SK-N-SH treated with all-trans-retinoic acid at 6 μM for 48 hours (cell line): ENCODE measurements around the gene AGTR1.

ENCODE experiments used
- ATAC-seq: fragments of 200-7000 bp; cut with Tn5 transposase; 3 replicates; pipeline ENCODE4 v1.9.1; 2020; ENCODE audit warnings: mild to moderate bottlenecking, moderate library complexity
- ARNTL ChIP-seq: fragments of 450-650 bp; formaldehyde crosslinking; IDR thresholded peaks from 2 replicates; pipeline ENCODE4 v1.5.0; 2020; ENCODE audit warnings: low read depth, mild to moderate bottlenecking, moderate library complexity, borderline replicate concordance
- BACH2 ChIP-seq: fragments of 250-450 bp; sonication (Bioruptor Pico); IDR thresholded peaks from 2 replicates; pipeline ENCODE4 v1.9.0; 2021; ENCODE audit warnings: mild to moderate bottlenecking, borderline replicate concordance
- CSDC2 ChIP-seq: fragments of 250-450 bp; sonication (Bioruptor Pico); IDR thresholded peaks from 2 replicates; pipeline ENCODE4 v1.5.0; 2020; ENCODE audit warnings: mild to moderate bottlenecking, moderate library complexity
- ESRRG ChIP-seq: fragments of 250-450 bp; sonication (Bioruptor Pico); IDR thresholded peaks from 2 replicates; pipeline ENCODE4 v1.6.1; 2021; ENCODE audit warnings: mild to moderate bottlenecking
- GLIS3 ChIP-seq: fragments of 250-450 bp; sonication (Bioruptor Pico); IDR thresholded peaks from 2 replicates; pipeline ENCODE4 v1.5.0; 2020; ENCODE audit warnings: mild to moderate bottlenecking, moderate library complexity
- ISL1 ChIP-seq: fragments of 250-450 bp; sonication (Bioruptor Pico); IDR thresholded peaks from 2 replicates; pipeline ENCODE4 v2.1.2; 2022; ENCODE audit warnings: mild to moderate bottlenecking, moderate library complexity
- OSR1 ChIP-seq: fragments of 250-450 bp; sonication (Bioruptor Pico); IDR thresholded peaks from 2 replicates; pipeline ENCODE4 v1.8.0; 2022; ENCODE audit warnings: moderate library complexity, mild to moderate bottlenecking, inconsistent platforms
- PPARA ChIP-seq: fragments of 250-450 bp; sonication (Bioruptor Pico); IDR thresholded peaks from 2 replicates; pipeline ENCODE4 v1.5.0; 2020; ENCODE audit warnings: mild to moderate bottlenecking, borderline replicate concordance
- SNAI2 ChIP-seq: fragments of 250-450 bp; sonication (Bioruptor Pico); IDR thresholded peaks from 2 replicates; pipeline ENCODE4 v1.5.0; 2020; ENCODE audit warnings: mild to moderate bottlenecking, moderate library complexity
- TOX ChIP-seq: fragments of 250-450 bp; sonication (Bioruptor Pico); IDR thresholded peaks from 2 replicates; pipeline ENCODE4 v1.8.0; 2021; ENCODE audit warnings: mild to moderate bottlenecking, moderate library complexity, borderline replicate concordance
- TSHZ2 ChIP-seq: fragments of 250-450 bp; sonication (Bioruptor Pico); IDR thresholded peaks from 2 replicates; pipeline ENCODE4 v1.5.0; 2020; ENCODE audit warnings: mild to moderate bottlenecking, moderate library complexity
- ZC3H10 ChIP-seq: fragments of 250-450 bp; sonication (Bioruptor Pico); IDR thresholded peaks from 2 replicates; pipeline ENCODE4 v1.5.1; 2021; ENCODE audit warnings: mild to moderate bottlenecking, moderate library complexity
- ZFP3 ChIP-seq: fragments of 250-450 bp; sonication (Bioruptor Pico); IDR thresholded peaks from 2 replicates; pipeline ENCODE4 v1.5.0; 2020; ENCODE audit warnings: mild to moderate bottlenecking, moderate library complexity
- ZFP30 ChIP-seq: fragments of 450-650 bp; formaldehyde crosslinking; IDR thresholded peaks from 2 replicates; pipeline ENCODE4 v1.5.0; 2022; ENCODE audit warnings: mild to moderate bottlenecking, moderate library complexity
- ZNF565 ChIP-seq: fragments of 450-650 bp; formaldehyde crosslinking; conservative IDR thresholded peaks from 2 replicates; pipeline ENCODE4 v1.5.0; 2020; ENCODE audit warnings: low read depth, mild to moderate bottlenecking, moderate library complexity
- ZNF70 ChIP-seq: fragments of 450-650 bp; formaldehyde crosslinking; IDR thresholded peaks from 2 replicates; pipeline ENCODE4 v1.5.0; 2020; ENCODE audit warnings: mild to moderate bottlenecking, moderate library complexity
- ZNF8 ChIP-seq: fragments of 450-650 bp; formaldehyde crosslinking; IDR thresholded peaks from 2 replicates; pipeline ENCODE4 v1.5.0; 2020; ENCODE audit warnings: mild to moderate bottlenecking, moderate library complexity
- TF ChIP-seq, protein P1 (sequence below): fragments of 250-450 bp; sonication (Bioruptor Pico); IDR thresholded peaks from 2 replicates; pipeline ENCODE4 v1.5.1; 2020; ENCODE audit warnings: low read depth, mild to moderate bottlenecking, moderate library complexity
- TF ChIP-seq, protein P2 (sequence below): fragments of 250-450 bp; sonication (Bioruptor Pico); IDR thresholded peaks from 2 replicates; pipeline ENCODE4 v1.8.0; 2021; ENCODE audit warnings: low read depth, mild to moderate bottlenecking, moderate library complexity, borderline replicate concordance

The AGTR1 gene

GRCh38 chr3:148737104-148737530 lies 39.4 kb downstream of the AGTR1 start:
- TF ChIP-seq TSHZ2 (CRISPR knock-in tag), result no peak
- TF ChIP-seq BACH2 (CRISPR knock-in tag), result no peak
- TF ChIP-seq, protein P1, sequence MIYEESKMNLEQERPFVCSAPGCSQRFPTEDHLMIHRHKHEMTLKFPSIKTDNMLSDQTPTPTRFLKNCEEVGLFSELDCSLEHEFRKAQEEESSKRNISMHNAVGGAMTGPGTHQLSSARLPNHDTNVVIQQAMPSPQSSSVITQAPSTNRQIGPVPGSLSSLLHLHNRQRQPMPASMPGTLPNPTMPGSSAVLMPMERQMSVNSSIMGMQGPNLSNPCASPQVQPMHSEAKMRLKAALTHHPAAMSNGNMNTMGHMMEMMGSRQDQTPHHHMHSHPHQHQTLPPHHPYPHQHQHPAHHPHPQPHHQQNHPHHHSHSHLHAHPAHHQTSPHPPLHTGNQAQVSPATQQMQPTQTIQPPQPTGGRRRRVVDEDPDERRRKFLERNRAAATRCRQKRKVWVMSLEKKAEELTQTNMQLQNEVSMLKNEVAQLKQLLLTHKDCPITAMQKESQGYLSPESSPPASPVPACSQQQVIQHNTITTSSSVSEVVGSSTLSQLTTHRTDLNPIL (CRISPR knock-in tag), result no peak
- TF ChIP-seq ISL1 (CRISPR knock-in tag), result no peak
- TF ChIP-seq PPARA (CRISPR knock-in tag), result no peak
- TF ChIP-seq CSDC2, result no peak
- no peak for TF ChIP-seq ZNF565
- no peak for TF ChIP-seq OSR1 (CRISPR knock-in tag)
- no peak for ATAC-seq

- no peak for TF ChIP-seq BACH2 (CRISPR knock-in tag)
- TF ChIP-seq ZNF8, result no peak
- TF ChIP-seq ZC3H10 (CRISPR knock-in tag), result no peak
- no peak for ATAC-seq
These were observed 42.0 kb downstream of the AGTR1 start for GRCh38 chr3:148739720-148740119.

DNA sequence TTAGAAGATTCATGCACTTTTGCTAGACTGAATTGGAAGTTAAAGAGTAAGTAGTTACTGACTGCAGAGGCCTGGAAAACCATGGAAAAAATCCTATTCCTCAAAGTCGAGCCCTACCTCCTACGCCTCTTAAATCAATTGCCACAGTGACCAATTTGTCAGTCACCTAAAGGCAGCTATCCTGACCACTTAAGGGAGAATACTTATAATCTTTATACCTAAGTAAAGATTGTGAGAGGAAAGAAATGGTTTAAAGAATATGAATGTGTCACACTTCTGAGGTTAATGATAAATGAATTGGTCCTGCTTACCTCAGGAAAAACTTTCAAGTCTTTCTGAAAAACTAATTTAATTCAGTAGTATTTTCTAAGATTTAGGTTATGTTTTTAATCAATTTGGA lies 42.6 kb downstream of the AGTR1 start:
- no peak for TF ChIP-seq ZNF70
- TF ChIP-seq ESRRG, result no peak
- TF ChIP-seq ZNF8, result no peak
- no peak for TF ChIP-seq PPARA (CRISPR knock-in tag)
- TF ChIP-seq ISL1 (CRISPR knock-in tag), result no peak
- no peak for TF ChIP-seq OSR1 (CRISPR knock-in tag)
- no peak for TF ChIP-seq ZFP3 (CRISPR knock-in tag)
- TF ChIP-seq, protein P1 (CRISPR knock-in tag), result no peak
- no peak for TF ChIP-seq TSHZ2 (CRISPR knock-in tag)
- TF ChIP-seq GLIS3 (CRISPR knock-in tag), result no peak
- no peak for TF ChIP-seq ZFP30 (CRISPR knock-in tag)
- no peak for TF ChIP-seq CSDC2
- TF ChIP-seq TOX, result no peak
- TF ChIP-seq SNAI2, result no peak
- TF ChIP-seq, protein P2, sequence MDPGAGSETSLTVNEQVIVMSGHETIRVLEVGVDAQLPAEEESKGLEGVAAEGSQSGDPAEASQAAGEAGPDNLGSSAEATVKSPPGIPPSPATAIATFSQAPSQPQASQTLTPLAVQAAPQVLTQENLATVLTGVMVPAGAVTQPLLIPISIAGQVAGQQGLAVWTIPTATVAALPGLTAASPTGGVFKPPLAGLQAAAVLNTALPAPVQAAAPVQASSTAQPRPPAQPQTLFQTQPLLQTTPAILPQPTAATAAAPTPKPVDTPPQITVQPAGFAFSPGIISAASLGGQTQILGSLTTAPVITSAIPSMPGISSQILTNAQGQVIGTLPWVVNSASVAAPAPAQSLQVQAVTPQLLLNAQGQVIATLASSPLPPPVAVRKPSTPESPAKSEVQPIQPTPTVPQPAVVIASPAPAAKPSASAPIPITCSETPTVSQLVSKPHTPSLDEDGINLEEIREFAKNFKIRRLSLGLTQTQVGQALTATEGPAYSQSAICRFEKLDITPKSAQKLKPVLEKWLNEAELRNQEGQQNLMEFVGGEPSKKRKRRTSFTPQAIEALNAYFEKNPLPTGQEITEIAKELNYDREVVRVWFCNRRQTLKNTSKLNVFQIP (CRISPR knock-in tag), result no peak
- ATAC-seq, result no peak

DNA sequence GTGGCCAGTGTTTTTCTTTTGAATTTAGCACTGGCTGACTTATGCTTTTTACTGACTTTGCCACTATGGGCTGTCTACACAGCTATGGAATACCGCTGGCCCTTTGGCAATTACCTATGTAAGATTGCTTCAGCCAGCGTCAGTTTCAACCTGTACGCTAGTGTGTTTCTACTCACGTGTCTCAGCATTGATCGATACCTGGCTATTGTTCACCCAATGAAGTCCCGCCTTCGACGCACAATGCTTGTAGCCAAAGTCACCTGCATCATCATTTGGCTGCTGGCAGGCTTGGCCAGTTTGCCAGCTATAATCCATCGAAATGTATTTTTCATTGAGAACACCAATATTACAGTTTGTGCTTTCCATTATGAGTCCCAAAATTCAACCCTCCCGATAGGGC lies 43.5 kb downstream of the AGTR1 start:
- ATAC-seq, result no peak
- TF ChIP-seq ARNTL (CRISPR knock-in tag) (no peak), GLIS3 (CRISPR knock-in tag) (no peak), PPARA (CRISPR knock-in tag) (no peak), ZNF565 (no peak), SNAI2 (no peak), ZNF70 (no peak)
